ENCODE results near the gene DMD.

DNA sequence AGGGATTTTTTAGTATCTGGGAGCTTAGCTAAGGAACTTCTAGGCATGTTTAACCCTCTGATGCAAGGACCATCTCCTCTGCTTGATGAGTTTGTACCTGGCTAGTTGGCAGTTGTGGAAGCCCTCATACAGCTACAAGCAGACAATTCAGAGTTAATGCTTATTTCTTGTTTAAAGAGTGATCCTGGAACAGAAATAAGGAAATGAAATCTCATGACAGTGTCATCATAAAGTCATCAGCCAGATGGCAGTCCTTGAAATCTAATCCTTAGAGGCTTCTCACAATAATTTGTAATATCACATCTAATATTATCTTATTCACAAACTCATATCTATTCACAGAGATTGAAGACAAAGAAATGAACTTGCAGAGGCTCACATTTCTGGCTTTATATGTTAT is 1557.9 kb downstream of the DMD start:
- TF ChIP-seq POLR2A (IDR thresholded peaks at IDR 0.05; ENCODE audit: extremely low read depth, insufficient read length): no peak
- TF ChIP-seq, protein P1, sequence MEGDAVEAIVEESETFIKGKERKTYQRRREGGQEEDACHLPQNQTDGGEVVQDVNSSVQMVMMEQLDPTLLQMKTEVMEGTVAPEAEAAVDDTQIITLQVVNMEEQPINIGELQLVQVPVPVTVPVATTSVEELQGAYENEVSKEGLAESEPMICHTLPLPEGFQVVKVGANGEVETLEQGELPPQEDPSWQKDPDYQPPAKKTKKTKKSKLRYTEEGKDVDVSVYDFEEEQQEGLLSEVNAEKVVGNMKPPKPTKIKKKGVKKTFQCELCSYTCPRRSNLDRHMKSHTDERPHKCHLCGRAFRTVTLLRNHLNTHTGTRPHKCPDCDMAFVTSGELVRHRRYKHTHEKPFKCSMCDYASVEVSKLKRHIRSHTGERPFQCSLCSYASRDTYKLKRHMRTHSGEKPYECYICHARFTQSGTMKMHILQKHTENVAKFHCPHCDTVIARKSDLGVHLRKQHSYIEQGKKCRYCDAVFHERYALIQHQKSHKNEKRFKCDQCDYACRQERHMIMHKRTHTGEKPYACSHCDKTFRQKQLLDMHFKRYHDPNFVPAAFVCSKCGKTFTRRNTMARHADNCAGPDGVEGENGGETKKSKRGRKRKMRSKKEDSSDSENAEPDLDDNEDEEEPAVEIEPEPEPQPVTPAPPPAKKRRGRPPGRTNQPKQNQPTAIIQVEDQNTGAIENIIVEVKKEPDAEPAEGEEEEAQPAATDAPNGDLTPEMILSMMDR (IDR thresholded peaks at IDR 0.05; ENCODE audit: low read depth, low read length): no peak

Data from NB4 (cell line).